DND-41 (cell line): ENCODE data around the gene SLC25A6.

Source experiments
- CTCF ChIP-seq: IDR thresholded peaks from 2 replicates; pipeline ENCODE4 v1.5.1; 2012; ENCODE audit warnings: borderline replicate concordance, low read length, moderate library complexity, mild to moderate bottlenecking; ENCODE audit not compliant: poor library complexity, severe bottlenecking; ENCODE audit errors: extremely low read depth
- EZH2 ChIP-seq: IDR thresholded peaks from 3 replicates; pipeline ENCODE4 v1.6.1; 2012; ENCODE audit warnings: borderline replicate concordance, low read depth, mild to moderate bottlenecking, moderate library complexity, low read length, inconsistent platforms; ENCODE audit not compliant: severe bottlenecking

- TF ChIP-seq CTCF: no peak
- no peak for TF ChIP-seq EZH2
Measured at GRCh38 chrX:1412551-1413161, 20.7 kb upstream of the SLC25A6 start.
